Transverse colon (tissue), 4 donors: ENCODE measurements around the gene DRD4. TPM values are rescaled to one million over a fixed set of nuclear protein-coding genes. Genes with fewer than 3 reads are reported as not detected.
"Not testable (repeated sequence)": the region's sequence is repeated elsewhere in the genome, so short reads cannot be mapped to it uniquely, and the experiment has no call there.

Source experiments
- DNase-seq: peaks from one replicate; pipeline ENCODE4 v3.0.0-alpha.2; 2019
- H3K27ac ChIP-seq, 4 donors: fragments of 200-600 bp; sonication (generic); 2 replicates each; pipeline ENCODE4 v1.5.1; 2016 to 2018; ENCODE audit warnings: inconsistent platforms in 4 of 4
- H3K27me3 ChIP-seq: fragments of 200-600 bp; sonication (generic); 2 replicates; pipeline ENCODE4 v1.5.1; 2017; ENCODE audit warnings: inconsistent platforms
- H3K36me3 ChIP-seq, 4 donors: fragments of 200-600 bp; sonication (generic); 2 replicates each; pipeline ENCODE4 v1.5.1; 2017 to 2019; ENCODE audit warnings: inconsistent platforms in 4 of 4
- H3K4me1 ChIP-seq, 4 donors: fragments of 200-600 bp; sonication (generic); 2 replicates each; pipeline ENCODE4 v1.5.1; 2017 to 2020; ENCODE audit warnings: inconsistent platforms in 4 of 4
- H3K4me3 ChIP-seq, 4 donors: fragments of 200-600 bp; sonication (generic); 1 replicate in 1 of 4; 2 replicates in 3 of 4; pipeline versions ENCODE4 v1.5.1 to v1.6.1; 2017 to 2019; ENCODE audit warnings: inconsistent platforms in 4 of 4
- H3K9me3 ChIP-seq, 2 donors: fragments of 200-600 bp; sonication (generic); 2 replicates each; pipeline ENCODE4 v1.5.1; 2017 to 2019; ENCODE audit warnings: inconsistent platforms in 2 of 2
- EP300 ChIP-seq: sonication (generic); formaldehyde crosslinking; IDR thresholded peaks from one replicate; pipeline ENCODE4 v1.6.1; 2017; ENCODE audit warnings: antibody characterized with exemption, low read depth
- POLR2A ChIP-seq: fragments of 450-650 bp; IDR thresholded peaks from one replicate; pipeline ENCODE4 v1.6.1; 2016; ENCODE audit warnings: antibody characterized with exemption, mild to moderate bottlenecking, moderate library complexity
- POLR2AphosphoS5 ChIP-seq, 3 donors: sonication (generic); formaldehyde crosslinking; IDR thresholded peaks; one replicate each; pipeline ENCODE4 v1.6.1; 2016; ENCODE audit warnings: antibody characterized with exemption in 3 of 3
- WGBS, 2 donors: methylation state at CpG; one replicate each; pipeline ENCODE4 v1.1.5; 2018; ENCODE audit warnings: low coverage in 1 of 2; 5-methylcytosine and 5-hydroxymethylcytosine counted together
- in situ Hi-C, 4 donors: fragments of 200-750 bp; cut with MboI; loops; one replicate each; pipeline versions ENCODE4 v1.15.0 to v1.15.1; 2017; ENCODE audit warnings: low sequenced_read_pairs in 3 of 4, low pct_ligation_motif_present in 1 of 4, low pct_unique_long_range_greater_than_20kb in 1 of 4
- intact Hi-C: fragments of 100-400 bp; cut with DNase I; formaldehyde crosslinking; loops from one replicate; pipeline ENCODE4 v1.15.1; 2023; ENCODE audit warnings: low total_unique reads
- total RNA-seq, 4 donors: library from RNA; depleted of rRNA; stranded (reverse); fragments of >200 nt; gene quantifications; one replicate each; pipeline ENCODE4 v1.1.0, GENCODE V29; 2016
- TF ChIP-seq, protein P1 (sequence below), 5 experiments: fragments of 200-600 bp in 3 of 5; fragments of 450-650 bp in 2 of 5; sonication (generic) in 3 of 5; IDR thresholded peaks; 1 replicate in 2 of 5; 2 replicates in 3 of 5; pipeline ENCODE4 v1.5.1; 2016 to 2017; ENCODE audit warnings: antibody characterized with exemption in 5 of 5, inconsistent platforms in 3 of 5, mild to moderate bottlenecking in 2 of 5, moderate library complexity in 1 of 5

DRD4 gene
- total RNA-seq, 4 donors from 2014 or later: not detected

DNA sequence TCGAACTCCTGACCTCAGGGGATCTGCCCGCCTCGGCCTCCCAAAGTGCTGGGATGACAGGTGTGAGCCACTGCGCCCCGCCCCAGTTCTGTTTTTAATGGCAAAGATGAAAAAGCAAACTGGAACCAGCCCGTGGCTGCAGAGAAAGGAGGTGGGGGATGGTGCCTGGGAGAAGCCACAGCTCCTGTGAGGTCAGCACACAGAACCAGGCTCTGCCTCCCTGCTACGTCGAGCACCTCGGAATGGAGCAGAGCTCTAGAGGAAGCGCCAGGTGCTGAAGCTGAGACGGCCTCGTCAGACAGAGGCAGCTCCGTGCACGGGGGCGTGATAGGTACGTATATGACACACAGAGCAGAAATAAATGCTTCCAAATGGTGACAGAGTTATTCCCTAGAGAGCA is 8.5 kb downstream of the DRD4 start:
- Histone ChIP-seq H3K27ac (no peak overlapping the region), H3K4me1 (no peaks in the 10 kb centered on the region), H3K36me3 (no peaks in the 10 kb centered on the region), H3K9me3 (no peaks in the 10 kb centered on the region), H3K4me3 (no peak overlapping the region), H3K27me3 (no peaks in the 10 kb centered on the region)
- in situ Hi-C loops: no loop called here
- no peak for DNase-seq
- 74% methylated on average over 16 of the region's 16 CpGs; no CpG with 5 or more reads in 1 of the 2 donors for WGBS, 2 donors
- intact Hi-C loops: no loop called here
- TF ChIP-seq POLR2A (no peak), POLR2AphosphoS5 (IDR thresholded peaks at IDR 0.05) (no peak), EP300 (no peak)
- TF ChIP-seq, protein P1, sequence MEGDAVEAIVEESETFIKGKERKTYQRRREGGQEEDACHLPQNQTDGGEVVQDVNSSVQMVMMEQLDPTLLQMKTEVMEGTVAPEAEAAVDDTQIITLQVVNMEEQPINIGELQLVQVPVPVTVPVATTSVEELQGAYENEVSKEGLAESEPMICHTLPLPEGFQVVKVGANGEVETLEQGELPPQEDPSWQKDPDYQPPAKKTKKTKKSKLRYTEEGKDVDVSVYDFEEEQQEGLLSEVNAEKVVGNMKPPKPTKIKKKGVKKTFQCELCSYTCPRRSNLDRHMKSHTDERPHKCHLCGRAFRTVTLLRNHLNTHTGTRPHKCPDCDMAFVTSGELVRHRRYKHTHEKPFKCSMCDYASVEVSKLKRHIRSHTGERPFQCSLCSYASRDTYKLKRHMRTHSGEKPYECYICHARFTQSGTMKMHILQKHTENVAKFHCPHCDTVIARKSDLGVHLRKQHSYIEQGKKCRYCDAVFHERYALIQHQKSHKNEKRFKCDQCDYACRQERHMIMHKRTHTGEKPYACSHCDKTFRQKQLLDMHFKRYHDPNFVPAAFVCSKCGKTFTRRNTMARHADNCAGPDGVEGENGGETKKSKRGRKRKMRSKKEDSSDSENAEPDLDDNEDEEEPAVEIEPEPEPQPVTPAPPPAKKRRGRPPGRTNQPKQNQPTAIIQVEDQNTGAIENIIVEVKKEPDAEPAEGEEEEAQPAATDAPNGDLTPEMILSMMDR (IDR thresholded peaks at IDR 0.05): no peak

DNA sequence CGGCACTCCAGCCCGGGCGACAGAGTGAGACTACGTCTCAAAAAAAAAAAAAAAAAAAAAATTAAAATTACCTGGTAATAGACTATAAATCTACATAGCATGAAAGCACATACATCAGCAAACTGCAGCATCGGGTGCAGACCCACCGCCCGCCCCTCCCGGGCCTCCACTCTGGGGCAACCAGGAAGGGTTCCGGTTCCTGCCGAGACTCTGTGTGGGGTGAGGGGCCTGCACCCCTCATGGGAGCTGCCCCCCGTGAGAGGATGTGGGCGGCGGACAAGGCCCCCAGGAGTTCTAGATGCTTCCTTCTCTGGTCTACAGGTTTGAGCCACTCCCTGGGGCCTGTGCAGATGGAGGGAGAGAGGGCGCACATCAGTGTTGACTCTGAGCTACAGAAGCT is 9.1 kb downstream of the DRD4 start:
- Histone ChIP-seq H3K4me1 (no peaks in the 10 kb centered on the region), H3K4me3 (no peak overlapping the region), H3K9me3 (no peaks in the 10 kb centered on the region), H3K27me3 (no peaks in the 10 kb centered on the region), H3K27ac (no peak overlapping the region), H3K36me3 (peaks cover 0 to 2% (median 0%) of the 10 kb centered on the region in 4 donors)
- 82% methylated on average over 14 of the region's 14 CpGs; no CpG with 5 or more reads in 1 of the 2 donors for WGBS, 2 donors
- in situ Hi-C loops: no loop called here
- no peak for DNase-seq
- intact Hi-C loops: no loop called here
- no peak for TF ChIP-seq POLR2A
- TF ChIP-seq EP300: no peak
- TF ChIP-seq, protein P1 (IDR thresholded peaks at IDR 0.05): no peak
- TF ChIP-seq POLR2AphosphoS5 (IDR thresholded peaks at IDR 0.05): no peak

- H3K27me3 ChIP-seq, H3K4me3 ChIP-seq, H3K4me1 ChIP-seq, DNase-seq, H3K9me3 ChIP-seq, H3K27ac ChIP-seq, in situ Hi-C loops, H3K36me3 ChIP-seq, intact Hi-C loops: not testable (repeated sequence)
- 91% methylated on average over 3 to 11 of the region's 14 CpGs for WGBS, 2 donors
These were observed 10.6 kb downstream of the DRD4 start for GRCh38 chr11:647672-648158.

DNA sequence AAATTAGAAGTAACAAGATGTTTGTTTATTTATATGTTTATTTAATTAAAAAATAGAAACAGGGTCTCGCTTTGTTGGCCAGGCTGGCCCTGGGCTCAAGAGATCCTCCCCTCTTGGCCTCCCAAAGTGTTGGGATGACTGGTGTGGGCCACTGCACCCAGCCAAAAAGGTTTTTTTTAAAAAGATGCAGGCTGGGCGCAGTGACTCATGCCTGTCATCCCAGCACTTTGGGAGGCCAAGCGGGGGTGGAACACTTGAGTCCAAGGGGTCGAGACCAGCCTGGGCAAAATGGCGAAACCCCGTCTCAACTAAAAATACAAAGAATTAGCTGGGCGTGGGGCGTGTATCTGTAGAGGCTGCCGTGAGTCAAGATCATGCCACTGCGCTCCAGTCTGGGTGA is 13.4 kb downstream of the DRD4 start:
- in situ Hi-C loops (no loop called here), intact Hi-C loops (no loop called here)
- 89 to 91% methylated on average over 4 to 10 of the region's 10 CpGs for WGBS, 2 donors
- Histone ChIP-seq H3K9me3 (no peaks in the 10 kb centered on the region), H3K27me3 (no peaks in the 10 kb centered on the region), H3K36me3 (peaks cover 0 to 2% (median 0%) of the 10 kb centered on the region in 4 donors), H3K4me3 (no peak overlapping the region), H3K27ac (no peak overlapping the region), H3K4me1 (peaks cover 0 to 10% (median 5%) of the 10 kb centered on the region in 4 donors)
- DNase-seq: no peak
- TF ChIP-seq POLR2AphosphoS5 (IDR thresholded peaks at IDR 0.05) (no peak), EP300 (no peak), POLR2A (no peak)
- TF ChIP-seq, protein P1 (IDR thresholded peaks at IDR 0.05): no peak

DNA sequence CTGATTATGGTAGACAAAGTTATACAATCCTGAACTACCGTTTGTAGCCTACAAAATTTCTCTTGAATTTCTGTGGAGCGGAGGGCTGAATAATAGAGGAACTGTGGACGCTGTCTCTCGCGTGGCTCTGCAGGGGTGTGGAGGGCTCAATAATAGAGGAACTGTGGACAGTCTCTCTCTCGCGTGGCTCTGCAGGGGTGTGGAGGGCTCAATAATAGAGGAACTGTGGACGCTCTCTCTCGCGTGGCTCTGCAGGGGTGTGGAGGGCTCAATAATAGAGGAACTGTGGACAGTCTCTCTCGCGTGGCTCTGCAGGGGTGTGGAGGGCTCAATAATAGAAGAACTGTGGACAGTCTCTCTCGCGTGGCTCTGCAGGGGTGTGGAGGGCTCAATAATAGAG is 16.1 kb downstream of the DRD4 start:
- 89 to 100% methylated on average over 2 to 14 of the region's 14 CpGs for WGBS, 2 donors
- H3K27ac ChIP-seq, DNase-seq, H3K9me3 ChIP-seq, H3K36me3 ChIP-seq, H3K27me3 ChIP-seq, intact Hi-C loops, H3K4me3 ChIP-seq, in situ Hi-C loops: not testable (repeated sequence)
- H3K4me1 ChIP-seq: peaks cover 0 to 17% (median 7%) of the 10 kb centered on the region in 4 donors
